ENCODE results near the gene SPOCK3. TPM values are rescaled to one million over a fixed set of nuclear protein-coding genes. Genes with fewer than 3 reads are reported as not detected.

Gene SPOCK3
- total RNA-seq, 4 donors from 2014 or later, result not detected

DNA sequence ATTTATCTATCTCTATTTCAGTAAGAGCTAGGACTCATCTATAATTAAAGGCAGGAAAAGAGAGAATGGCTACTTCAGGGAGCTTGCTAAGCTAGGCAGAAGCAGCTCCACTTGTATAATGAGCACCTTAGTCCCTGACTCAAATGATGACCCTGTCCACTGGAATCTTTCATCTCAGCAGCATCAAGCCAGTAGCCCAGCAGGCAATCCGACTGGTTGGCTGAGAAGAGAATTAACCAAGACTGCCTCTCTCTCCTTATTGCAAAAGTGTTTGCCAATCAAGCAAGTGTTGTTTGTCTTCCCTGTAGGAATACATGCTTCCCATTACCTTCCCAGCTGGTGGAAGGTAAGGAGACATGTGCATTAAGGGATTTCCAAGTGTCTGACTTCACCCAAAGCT, 3.9 kb upstream of the SPOCK3 start:
- ATAC-seq (ENCODE audit: low FRiP score), result no peak
- DNase-seq (ENCODE audit: low spot score), result no peak
- TF ChIP-seq, protein P1, sequence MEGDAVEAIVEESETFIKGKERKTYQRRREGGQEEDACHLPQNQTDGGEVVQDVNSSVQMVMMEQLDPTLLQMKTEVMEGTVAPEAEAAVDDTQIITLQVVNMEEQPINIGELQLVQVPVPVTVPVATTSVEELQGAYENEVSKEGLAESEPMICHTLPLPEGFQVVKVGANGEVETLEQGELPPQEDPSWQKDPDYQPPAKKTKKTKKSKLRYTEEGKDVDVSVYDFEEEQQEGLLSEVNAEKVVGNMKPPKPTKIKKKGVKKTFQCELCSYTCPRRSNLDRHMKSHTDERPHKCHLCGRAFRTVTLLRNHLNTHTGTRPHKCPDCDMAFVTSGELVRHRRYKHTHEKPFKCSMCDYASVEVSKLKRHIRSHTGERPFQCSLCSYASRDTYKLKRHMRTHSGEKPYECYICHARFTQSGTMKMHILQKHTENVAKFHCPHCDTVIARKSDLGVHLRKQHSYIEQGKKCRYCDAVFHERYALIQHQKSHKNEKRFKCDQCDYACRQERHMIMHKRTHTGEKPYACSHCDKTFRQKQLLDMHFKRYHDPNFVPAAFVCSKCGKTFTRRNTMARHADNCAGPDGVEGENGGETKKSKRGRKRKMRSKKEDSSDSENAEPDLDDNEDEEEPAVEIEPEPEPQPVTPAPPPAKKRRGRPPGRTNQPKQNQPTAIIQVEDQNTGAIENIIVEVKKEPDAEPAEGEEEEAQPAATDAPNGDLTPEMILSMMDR (IDR thresholded peaks at IDR 0.05), result no peak

DNA sequence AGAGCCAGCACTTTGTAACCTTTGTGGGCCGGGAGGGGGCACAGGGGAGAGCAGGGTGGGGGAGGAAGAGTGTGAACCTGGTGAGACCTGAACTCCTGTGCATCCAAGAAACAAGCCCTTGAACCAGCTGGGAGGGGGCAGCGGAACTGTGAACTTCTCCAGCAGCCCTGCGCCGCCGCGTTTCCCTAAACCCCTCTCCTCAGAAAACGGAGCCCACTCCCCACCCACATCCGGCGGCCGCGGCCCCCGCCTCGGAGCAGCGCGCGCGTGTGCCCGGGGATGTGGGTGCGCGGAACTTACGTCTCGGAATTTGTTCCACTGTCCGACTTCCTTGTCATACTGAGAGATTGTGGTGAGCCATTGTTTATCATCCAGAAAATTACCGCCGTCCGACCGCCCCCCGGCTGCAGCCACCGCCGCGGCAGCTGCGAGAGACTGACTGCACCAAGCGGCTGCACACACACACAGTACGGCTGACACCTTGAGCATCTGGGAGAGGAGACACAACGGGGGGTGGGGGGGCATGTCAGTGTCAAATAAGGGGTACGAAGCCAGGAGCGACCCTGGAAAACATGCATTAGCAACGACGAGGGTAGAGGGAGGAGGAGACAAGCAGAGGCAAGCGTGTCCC, 494 bp downstream of the SPOCK3 start:
- DNase-seq (ENCODE audit: low spot score) (no peak), ATAC-seq (ENCODE audit: low FRiP score) (no peak)
- TF ChIP-seq, protein P1 (IDR thresholded peaks at IDR 0.05), result no peak

DNA sequence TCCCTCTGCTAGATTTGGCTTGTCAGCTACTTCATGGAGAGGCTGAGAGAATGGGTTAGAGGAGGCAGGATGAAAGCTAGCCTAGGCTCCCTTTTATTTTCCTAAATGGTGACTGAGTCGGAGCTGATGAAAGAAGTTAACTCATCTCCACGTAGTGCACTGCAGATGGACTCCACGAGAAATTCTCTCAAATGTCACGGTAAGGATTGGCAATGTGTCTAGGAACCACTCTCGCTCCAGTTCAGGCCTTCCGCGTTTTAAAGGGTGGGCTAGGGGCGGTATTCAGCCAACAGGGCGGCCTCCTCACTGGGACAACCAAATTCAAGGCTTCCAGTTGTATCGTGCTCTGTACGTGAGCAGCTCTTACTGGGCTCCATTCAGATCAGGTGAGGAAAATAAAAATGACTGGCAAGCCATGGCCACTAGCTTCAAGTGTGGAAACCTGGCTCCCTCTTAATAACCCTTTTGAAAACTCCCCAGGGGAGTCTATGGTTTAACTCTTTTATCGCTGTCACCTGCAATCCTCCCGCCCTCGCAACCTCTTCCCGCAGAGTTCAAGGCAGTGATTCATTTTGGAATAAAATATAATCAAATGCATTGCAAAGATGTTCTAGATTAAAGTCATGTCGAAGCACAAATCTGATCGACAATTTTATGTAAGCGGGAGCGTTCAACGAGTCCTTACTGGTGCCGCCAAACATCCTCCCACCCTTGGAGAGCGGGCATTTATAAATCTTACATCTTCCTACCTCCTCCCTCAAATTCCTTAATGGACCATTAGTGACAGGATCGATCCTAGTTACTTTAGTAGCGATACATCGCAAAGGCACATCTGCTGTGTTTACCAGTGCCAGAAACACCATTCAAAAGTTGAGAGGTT, 1.2 kb downstream of the SPOCK3 start:
- ATAC-seq (ENCODE audit: low FRiP score), result no peak
- TF ChIP-seq, protein P1 (IDR thresholded peaks at IDR 0.05), result no peak
- DNase-seq (ENCODE audit: low spot score), result no peak

DNA sequence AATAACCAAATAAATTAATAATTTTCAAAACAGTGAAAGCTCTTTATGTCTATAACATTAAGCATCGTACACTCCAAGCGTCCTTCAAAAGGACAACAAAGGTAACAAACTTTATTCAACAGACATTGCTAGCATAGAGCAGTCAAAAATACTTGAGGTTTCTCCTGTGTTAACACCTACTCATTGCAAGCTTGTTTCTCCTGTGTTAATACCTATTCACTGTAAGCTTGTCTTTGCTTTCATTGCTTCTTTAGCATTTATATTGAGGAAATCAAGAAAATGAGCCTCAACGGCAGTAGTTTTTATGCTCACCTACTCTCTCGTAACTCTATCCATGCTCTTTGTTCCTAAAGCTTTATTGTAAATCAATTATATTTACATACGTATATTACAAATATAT, 3.5 kb downstream of the SPOCK3 start:
- ATAC-seq (ENCODE audit: low FRiP score) (no peak), DNase-seq (ENCODE audit: low spot score) (no peak)
- TF ChIP-seq, protein P1 (IDR thresholded peaks at IDR 0.05), result no peak

DNA sequence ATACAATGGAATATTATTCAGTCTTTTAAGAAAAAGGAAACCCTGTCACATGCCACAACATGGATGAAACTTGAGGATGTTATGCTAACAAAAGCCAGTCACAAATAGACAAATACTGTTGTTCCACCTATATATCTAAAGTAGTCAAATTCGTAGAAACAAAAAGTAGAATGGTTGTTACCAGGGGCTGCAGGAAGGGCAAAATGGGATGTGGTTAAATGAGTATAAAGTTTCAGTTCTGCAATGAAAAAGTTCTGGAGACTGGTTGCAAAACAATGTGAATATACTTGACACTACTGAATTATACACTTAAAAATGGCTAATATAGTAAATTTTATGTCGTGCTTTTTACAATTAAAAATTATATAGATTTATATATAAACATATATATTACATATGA, 12.2 kb downstream of the SPOCK3 start:
- no peak for DNase-seq (ENCODE audit: low spot score)
- TF ChIP-seq, protein P1 (IDR thresholded peaks at IDR 0.05), result no peak
- no peak for ATAC-seq (ENCODE audit: low FRiP score)

DNA sequence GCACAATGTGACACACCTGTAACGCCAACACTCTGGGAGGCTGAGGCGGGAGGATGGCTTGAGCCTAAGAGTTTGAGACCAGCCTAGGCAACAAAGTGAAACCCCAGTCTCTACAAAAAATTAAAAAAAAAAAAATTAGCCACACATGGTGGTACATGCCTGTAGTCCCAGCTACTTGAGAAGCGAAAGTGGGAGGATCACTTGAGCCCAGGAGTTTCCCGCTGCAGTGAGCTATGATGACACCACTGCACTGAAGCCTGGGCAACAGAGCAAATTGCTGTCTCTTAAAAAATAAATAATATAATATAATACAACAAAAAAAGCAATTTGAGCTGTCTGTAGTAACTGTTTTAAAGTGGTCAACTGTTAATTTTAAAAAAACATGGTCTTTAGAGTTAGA, 13.2 kb downstream of the SPOCK3 start:
- ATAC-seq (ENCODE audit: low FRiP score) (no peak), DNase-seq (ENCODE audit: low spot score) (no peak)
- TF ChIP-seq, protein P1 (IDR thresholded peaks at IDR 0.05), result no peak

Measured in omental fat pad (tissue), 4 donors.